Muscle layer of colon (tissue), 2 donors: ENCODE results near the gene GSK3B.

Experiments
- H3K27ac ChIP-seq: one replicate; pipeline ENCODE4 v1.7.0; 2013; ENCODE audit warnings: low read depth, mild to moderate bottlenecking, low read length, moderate library complexity
- H3K27me3 ChIP-seq, 2 donors: one replicate each; pipeline ENCODE4 v1.7.0; 2013; ENCODE audit warnings: low read length in 2 of 2, mild to moderate bottlenecking in 2 of 2; ENCODE audit not compliant: insufficient read depth in 2 of 2, control insufficient read depth in 1 of 2
- H3K36me3 ChIP-seq: one replicate; pipeline ENCODE4 v1.7.0; 2013; ENCODE audit warnings: mild to moderate bottlenecking, low read length; ENCODE audit not compliant: insufficient read depth
- H3K4me1 ChIP-seq: one replicate; pipeline ENCODE4 v1.7.0; 2013; ENCODE audit warnings: mild to moderate bottlenecking, low read length; ENCODE audit not compliant: insufficient read depth
- H3K4me3 ChIP-seq, 2 donors: one replicate each; pipeline ENCODE4 v1.7.0; 2013; ENCODE audit warnings: low read length in 2 of 2, low read depth in 1 of 2, mild to moderate bottlenecking in 1 of 2, moderate library complexity in 1 of 2
- H3K9ac ChIP-seq: one replicate; pipeline ENCODE4 v1.7.0; 2013; ENCODE audit warnings: low read length
- H3K9me3 ChIP-seq: one replicate; pipeline ENCODE4 v1.7.0; 2013; ENCODE audit warnings: mild to moderate bottlenecking, low read length
- donor health status: abdominal sarcoma.
- donor health status: Adenocarcinoma of cecum.

The GSK3B gene

DNA sequence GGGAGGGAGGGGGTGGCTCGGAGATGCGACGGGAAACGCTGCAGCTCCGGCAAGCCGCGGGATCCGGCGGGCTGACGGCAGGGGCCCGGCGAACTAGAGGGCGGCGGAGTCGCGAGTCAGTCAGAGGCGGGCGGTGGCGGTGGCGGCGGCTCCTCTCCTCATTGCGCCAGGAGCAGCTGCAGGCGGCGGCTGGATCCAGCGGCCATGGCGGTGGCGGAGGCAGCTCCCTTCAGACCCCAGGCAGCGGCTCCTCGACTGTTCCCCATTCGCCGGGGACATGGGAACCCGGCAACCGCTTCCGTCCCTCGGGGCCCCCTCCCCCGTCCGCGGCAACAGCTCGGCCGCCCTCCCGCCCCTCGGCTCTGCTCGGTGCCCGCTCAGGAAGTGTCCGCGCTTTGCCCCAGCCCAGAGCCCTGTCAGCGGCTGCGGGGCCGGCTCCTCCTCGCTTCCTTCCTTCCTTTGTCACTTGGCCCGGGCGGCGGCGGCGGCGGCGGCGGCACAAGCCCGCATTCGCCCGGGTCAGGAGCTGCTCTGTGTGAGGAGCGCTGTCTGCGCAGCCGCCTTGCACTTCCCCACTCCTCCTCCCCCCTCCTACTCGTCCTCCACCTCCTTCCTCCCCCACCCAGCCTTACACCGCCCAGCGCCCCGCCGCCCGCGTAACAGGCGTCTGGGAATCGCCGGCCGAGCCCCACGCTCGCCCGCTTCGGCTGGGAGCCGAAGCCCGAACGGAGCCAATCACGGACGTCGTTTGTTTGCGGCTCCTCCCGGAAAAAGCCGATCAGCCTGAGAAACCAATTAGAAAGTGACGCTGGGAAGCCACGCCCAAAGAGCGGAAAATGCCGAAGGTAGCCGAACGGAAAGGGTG lies at the start of gene GSK3B:
Gene GSK3B (minus strand): TSS at position 537 of the 865 bp plus-strand sequence. CDS start 1,013 bp downstream, outside the sequence.
- Histone ChIP-seq H3K9me3 (no peaks in the 10 kb centered on the region), H3K4me1 (peaks cover 16% of the 10 kb centered on the region), H3K4me3 (peak within 1 kb of the TSS; percentile 76 to 77), H3K36me3 (no peaks in the 10 kb centered on the region), H3K27ac (peak within 1 kb of the TSS; percentile 96), H3K27me3 (no peaks in the 10 kb centered on the region), H3K9ac (peak within 1 kb of the TSS; percentile 98)

DNA sequence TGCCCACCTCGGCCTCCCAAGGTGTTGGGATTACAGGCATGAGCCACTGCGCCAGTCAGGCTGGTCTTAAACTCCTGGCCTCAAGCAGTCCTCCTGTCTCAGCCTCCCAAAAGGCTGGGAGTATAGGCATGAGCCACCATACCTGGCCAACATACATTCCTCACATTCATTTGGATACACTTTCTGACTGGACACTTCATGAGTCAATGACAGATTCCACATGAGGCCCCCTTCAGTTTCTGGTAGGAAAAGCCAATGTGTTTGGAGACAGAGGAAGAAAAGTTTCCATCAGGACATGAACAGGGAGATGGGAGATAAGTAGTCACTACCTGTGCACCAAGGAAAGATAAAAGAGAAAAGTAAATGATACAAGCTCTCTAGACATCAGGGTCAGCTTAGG lies 49.4 kb upstream of the GSK3B start:
- H3K36me3 ChIP-seq = no peaks in the 10 kb centered on the region
- no peak overlapping the region for H3K27ac ChIP-seq
- H3K27me3 ChIP-seq = no peaks in the 10 kb centered on the region
- no peaks in the 10 kb centered on the region for H3K4me1 ChIP-seq
- H3K9me3 ChIP-seq = no peaks in the 10 kb centered on the region
- no peak overlapping the region for H3K9ac ChIP-seq
- H3K4me3 ChIP-seq = no peak overlapping the region

- Histone ChIP-seq H3K36me3 (no peaks in the 10 kb centered on the region), H3K4me1 (no peaks in the 10 kb centered on the region), H3K9me3 (no peaks in the 10 kb centered on the region), H3K4me3 (no peak overlapping the region), H3K9ac (no peak overlapping the region), H3K27ac (no peak overlapping the region), H3K27me3 (no peaks in the 10 kb centered on the region)
Observed at GRCh38 chr3:120142236-120142635, 48.0 kb upstream of the GSK3B start.

GRCh38 chr3:120140098-120140742 lies 46.0 kb upstream of the GSK3B start:
- Histone ChIP-seq H3K9me3 (no peaks in the 10 kb centered on the region), H3K36me3 (no peaks in the 10 kb centered on the region), H3K4me3 (no peak overlapping the region), H3K4me1 (no peaks in the 10 kb centered on the region), H3K27ac (no peak overlapping the region), H3K27me3 (no peaks in the 10 kb centered on the region), H3K9ac (no peak overlapping the region)

GRCh38 chr3:120139140-120139539 lies 44.9 kb upstream of the GSK3B start:
- no peaks in the 10 kb centered on the region for H3K36me3 ChIP-seq
- H3K9me3 ChIP-seq = no peaks in the 10 kb centered on the region
- no peak overlapping the region for H3K9ac ChIP-seq
- H3K4me3 ChIP-seq = no peak overlapping the region
- H3K4me1 ChIP-seq = no peaks in the 10 kb centered on the region
- no peaks in the 10 kb centered on the region for H3K27me3 ChIP-seq
- no peak overlapping the region for H3K27ac ChIP-seq

DNA sequence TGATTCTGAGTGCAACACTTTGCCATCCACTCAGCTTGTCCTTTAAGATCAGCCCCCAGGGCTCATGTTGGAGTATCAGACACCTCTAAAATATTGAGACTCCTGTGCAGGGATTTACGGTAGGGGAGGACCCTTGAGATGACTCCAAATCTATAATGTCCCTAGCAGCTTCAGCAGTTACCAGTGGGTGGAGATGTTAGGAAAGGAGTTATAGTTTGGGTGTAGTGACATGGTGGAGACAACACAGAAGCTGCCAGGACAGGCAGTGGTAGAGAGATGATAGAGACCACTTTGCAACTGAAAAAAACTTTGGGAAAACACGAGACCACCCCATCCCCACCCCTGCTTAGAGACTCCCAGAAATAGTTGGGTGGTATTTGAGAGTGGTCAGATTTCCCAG lies 43.3 kb upstream of the GSK3B start:
- Histone ChIP-seq H3K4me1 (no peaks in the 10 kb centered on the region), H3K9ac (no peak overlapping the region), H3K9me3 (no peaks in the 10 kb centered on the region), H3K27ac (no peak overlapping the region), H3K36me3 (no peaks in the 10 kb centered on the region), H3K4me3 (no peak overlapping the region), H3K27me3 (no peaks in the 10 kb centered on the region)

- Histone ChIP-seq H3K4me3 (no peak overlapping the region), H3K9me3 (no peaks in the 10 kb centered on the region), H3K27ac (no peak overlapping the region), H3K27me3 (no peaks in the 10 kb centered on the region), H3K4me1 (no peaks in the 10 kb centered on the region), H3K9ac (no peak overlapping the region), H3K36me3 (no peaks in the 10 kb centered on the region)
Observed at GRCh38 chr3:120130656-120131055, 36.4 kb upstream of the GSK3B start.

GRCh38 chr3:120129718-120130513 lies 35.7 kb upstream of the GSK3B start:
- H3K27me3 ChIP-seq = no peaks in the 10 kb centered on the region
- no peaks in the 10 kb centered on the region for H3K36me3 ChIP-seq
- no peak overlapping the region for H3K27ac ChIP-seq
- no peaks in the 10 kb centered on the region for H3K4me1 ChIP-seq
- no peaks in the 10 kb centered on the region for H3K9me3 ChIP-seq
- no peak overlapping the region for H3K9ac ChIP-seq
- H3K4me3 ChIP-seq = no peak overlapping the region

- Histone ChIP-seq H3K36me3 (no peaks in the 10 kb centered on the region), H3K27me3 (no peaks in the 10 kb centered on the region), H3K27ac (no peak overlapping the region), H3K4me1 (no peaks in the 10 kb centered on the region), H3K4me3 (no peak overlapping the region), H3K9me3 (no peaks in the 10 kb centered on the region), H3K9ac (no peak overlapping the region)
Observed at GRCh38 chr3:120129051-120129450, 34.8 kb upstream of the GSK3B start.

GRCh38 chr3:120125992-120126391 lies 31.7 kb upstream of the GSK3B start:
- H3K27me3 ChIP-seq = no peaks in the 10 kb centered on the region
- no peak overlapping the region for H3K9ac ChIP-seq
- H3K27ac ChIP-seq = no peak overlapping the region
- no peaks in the 10 kb centered on the region for H3K9me3 ChIP-seq
- no peak overlapping the region for H3K4me3 ChIP-seq
- H3K36me3 ChIP-seq = no peaks in the 10 kb centered on the region
- no peaks in the 10 kb centered on the region for H3K4me1 ChIP-seq

- H3K4me3 ChIP-seq = no peak overlapping the region
- no peaks in the 10 kb centered on the region for H3K27me3 ChIP-seq
- no peak overlapping the region for H3K27ac ChIP-seq
- no peak overlapping the region for H3K9ac ChIP-seq
- no peaks in the 10 kb centered on the region for H3K36me3 ChIP-seq
- H3K9me3 ChIP-seq = no peaks in the 10 kb centered on the region
- no peaks in the 10 kb centered on the region for H3K4me1 ChIP-seq
Observed at GRCh38 chr3:120119846-120120510, 25.7 kb upstream of the GSK3B start.
